GM18867 (cell line): ENCODE data around the gene NME1.
A peak's percentile ranks its signal among the peaks of the same experiment; 100 is the strongest.
"Not testable (repeated sequence)": the region's sequence is repeated elsewhere in the genome, so short reads cannot be mapped to it uniquely, and the experiment has no call there.

Experiments used
- ATAC-seq: cut with Tn5 transposase; IDR thresholded peaks from one replicate; pipeline ENCODE4 v1.9.1; 2021; ENCODE audit warnings: mild to moderate bottlenecking, moderate library complexity; ENCODE audit not compliant: unreplicated experiment

NME1 gene

DNA sequence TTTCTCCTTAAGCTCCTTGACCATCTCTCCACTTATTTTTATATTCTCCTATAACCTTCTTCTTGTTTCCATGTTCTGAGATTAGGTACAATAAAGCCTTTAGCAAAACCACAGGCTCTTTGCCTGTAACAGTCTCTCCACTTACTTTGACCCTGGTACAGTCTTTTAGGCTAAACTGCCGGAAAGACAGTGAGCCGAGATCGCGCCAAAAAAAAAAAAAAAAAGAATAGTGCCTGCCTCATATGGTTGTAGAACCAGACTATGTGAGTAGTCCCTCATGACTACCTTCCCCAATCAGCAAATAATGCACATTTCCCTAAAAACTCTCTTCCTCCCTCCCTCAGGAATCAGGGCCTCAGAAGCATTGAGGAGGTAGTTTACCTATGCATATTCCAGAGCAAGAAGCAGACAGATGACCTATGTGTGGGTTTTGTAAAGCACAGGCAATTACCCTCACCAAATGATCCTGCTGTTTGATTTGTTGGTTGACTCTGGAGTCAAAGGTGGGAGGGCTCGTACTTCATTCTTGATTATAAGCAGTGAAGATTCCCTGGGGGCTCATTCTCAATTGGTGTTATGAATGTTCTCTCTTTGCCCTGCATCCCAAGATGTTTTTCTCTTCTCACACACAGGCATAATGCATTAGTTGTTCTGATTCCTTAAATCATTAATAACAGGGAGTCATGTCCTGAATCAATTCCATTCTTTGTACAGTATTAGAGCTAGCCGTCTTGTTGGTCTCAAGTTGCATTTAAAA, 8.9 kb upstream of the NME1 start:
- ATAC-seq: no peak

DNA sequence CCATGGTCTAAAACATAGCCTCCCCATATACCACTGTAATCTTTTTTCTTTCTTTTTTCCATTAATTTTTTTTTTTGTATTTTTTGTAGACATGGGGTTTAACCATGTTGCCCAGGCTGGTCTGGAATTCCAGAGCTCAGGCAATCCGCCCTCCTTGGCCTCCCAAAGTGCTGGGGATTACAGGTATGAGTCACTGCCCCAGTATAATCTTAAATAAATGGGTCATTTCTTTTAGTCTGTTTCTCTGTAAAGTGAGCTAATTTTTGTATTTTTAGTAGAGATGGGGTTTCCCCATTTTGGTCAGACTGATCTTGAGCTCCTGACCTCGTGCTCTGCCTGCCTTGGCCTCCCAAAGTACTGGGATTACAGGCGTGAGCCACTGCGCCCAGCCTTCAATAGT, 5.7 kb upstream of the NME1 start:
- ATAC-seq: no peak

GRCh38 chr17:51149163-51149562, 4.2 kb upstream of the NME1 start:
- ATAC-seq: no peak

GRCh38 chr17:51150932-51151331, 2.4 kb upstream of the NME1 start:
- ATAC-seq: no peak

GRCh38 chr17:51152766-51153209, 571 bp upstream of the NME1 start:
- ATAC-seq: peak; percentile 2

- ATAC-seq: no peak
Measured at GRCh38 chr17:51154176-51154575, 817 bp downstream of the NME1 start.

DNA sequence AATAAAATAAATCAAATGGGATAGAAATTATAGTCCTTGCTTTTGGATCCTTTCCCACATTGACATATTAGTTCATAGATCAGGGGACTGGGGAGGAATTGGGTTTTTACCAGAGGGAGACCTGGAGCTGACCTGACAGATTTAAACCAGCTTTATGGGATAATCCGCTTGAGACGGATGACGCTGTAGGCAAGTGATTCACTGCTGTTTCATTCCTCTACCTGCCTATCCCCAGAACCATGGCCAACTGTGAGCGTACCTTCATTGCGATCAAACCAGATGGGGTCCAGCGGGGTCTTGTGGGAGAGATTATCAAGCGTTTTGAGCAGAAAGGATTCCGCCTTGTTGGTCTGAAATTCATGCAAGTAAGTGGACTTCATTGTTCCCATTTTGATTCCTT, 2.1 kb downstream of the NME1 start:
- ATAC-seq: no peak

- ATAC-seq: no peak
Measured at GRCh38 chr17:51159604-51160003, 6.2 kb downstream of the NME1 start.

- ATAC-seq: no peak
Measured at GRCh38 chr17:51161541-51161940, 8.2 kb downstream of the NME1 start.

DNA sequence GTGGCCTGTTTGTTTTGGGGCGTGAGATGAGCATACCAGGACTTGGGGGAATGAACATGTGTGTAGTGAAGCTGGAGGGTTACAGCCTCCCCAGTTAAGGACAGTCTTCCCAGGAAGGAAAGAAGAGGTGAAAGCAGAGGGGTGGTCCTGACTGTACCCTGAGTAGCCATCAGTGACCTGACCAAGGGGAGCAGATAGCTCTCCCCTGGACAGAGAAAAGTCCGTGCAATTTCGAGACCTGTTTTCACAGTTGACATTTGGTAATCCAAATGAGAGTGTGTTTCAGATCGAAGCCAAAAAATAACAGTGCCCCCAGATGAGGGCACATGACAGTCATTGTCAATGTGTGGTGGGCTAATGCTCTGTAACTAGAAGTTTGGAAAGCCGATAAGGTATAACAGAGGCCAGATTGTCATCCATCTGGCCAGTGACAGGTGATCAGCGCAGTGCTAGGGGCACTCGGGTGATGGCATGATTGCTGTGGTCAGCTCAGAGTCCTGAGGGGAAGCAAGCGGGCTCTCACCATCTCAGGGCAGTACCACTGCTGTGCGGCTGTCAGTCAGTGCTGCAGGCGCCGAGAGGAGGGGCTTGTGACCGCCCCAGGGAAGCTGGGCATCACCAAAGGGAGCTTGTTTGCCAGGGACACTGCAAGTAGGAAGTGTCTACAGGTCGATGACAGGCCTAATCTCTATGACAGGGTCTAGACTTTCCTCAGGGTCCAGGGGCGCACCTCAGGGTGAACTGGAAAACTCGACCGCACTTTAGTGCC, 11.7 kb downstream of the NME1 start:
- ATAC-seq: no peak

DNA sequence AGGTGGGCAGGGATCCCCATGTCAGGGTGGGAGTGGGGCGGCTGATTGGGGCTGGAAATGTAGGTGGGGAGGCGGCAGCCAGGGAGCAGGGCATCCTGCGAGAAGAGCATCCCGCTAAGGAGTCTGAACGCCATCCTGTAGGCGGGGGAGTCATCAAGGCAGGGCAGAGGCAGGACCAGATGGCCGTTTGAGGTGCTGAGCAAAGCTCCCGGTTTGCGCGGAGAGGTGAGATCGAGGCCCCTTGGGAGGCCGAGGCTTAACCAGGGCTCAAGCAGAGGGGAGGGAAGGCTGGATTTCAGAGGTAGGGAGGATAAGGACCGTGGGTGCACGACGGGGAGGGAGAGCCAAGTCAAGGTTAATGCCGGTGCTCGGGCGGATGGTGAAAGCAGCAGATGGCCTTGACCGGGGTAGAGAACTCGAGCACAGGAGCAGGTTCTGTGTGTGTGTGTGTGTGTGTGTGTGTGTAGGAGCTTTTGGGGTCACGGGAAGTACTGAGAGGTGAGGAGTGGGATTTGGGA, 12.4 kb downstream of the NME1 start:
- ATAC-seq: peak; percentile 24

- peak; percentile 87 for ATAC-seq
Measured at GRCh38 chr17:51166198-51166986, 13.0 kb downstream of the NME1 start, which contains the start of gene NME2. NME2 (plus strand) TSS chr17:51166411; CDS start chr17:51166831, 420 bp downstream.

- peak; percentile 45 for ATAC-seq
Measured at GRCh38 chr17:51166987-51167931, 13.9 kb downstream of the NME1 start.

DNA sequence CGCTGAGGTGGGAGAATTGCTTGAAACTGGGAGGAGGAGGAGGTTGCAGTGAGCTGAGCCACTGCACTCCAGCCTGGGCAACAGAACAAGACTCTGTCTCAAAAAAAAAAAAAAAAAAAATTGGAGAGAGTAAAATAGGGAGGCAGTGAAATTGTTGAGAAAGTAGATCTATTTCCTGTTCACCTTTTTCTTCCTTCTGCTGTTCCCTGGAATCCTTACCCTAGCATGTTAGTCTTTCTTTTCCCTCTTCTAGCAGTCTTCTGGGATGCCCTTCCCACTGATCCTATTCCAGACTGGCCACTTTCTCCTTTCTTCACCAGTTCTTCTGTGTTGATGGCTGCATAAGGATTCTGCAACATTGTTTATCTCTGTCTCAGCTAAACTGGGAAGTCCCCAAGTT, 16.0 kb downstream of the NME1 start:
- ATAC-seq: no peak

DNA sequence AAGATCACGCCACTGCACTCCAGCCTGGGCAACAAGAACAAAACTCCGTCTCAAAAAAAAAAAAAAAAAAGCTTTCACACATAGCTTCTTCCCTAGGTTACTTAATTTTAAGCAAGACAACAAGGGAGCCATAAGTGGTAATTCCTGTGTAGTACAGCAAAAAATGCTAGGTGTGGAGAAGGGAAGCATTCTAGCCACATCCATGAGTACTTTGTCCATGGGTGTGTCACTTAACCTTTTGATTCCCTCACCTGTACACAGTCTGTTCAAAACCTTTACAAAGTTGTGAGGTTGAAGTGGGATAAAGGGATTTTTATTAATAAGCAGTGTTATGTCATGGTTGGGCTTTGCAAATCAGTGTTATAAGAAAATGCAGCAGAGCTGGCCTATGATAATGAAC, 17.4 kb downstream of the NME1 start:
- no peak for ATAC-seq

DNA sequence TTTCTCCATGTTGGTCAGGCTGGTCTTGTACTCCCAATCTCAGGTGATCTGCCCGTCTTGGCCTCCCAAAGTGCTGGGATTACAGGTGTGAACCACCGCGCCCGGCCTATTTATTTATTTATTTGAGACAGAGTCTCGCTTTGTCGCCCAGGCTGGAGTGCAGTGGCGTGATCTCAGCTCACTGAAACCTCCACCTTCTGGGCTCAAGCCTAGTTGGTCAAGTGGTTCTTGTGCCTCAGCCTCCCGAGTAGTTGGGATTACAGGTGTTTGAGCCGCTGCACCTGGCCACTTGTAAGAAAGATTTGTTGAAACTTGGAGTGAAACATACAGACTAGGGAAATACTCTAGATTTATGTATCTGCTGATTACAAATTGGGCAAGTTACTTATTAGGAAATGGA, 18.7 kb downstream of the NME1 start:
- ATAC-seq: not testable (repeated sequence)

GRCh38 chr17:51180486-51180885, 27.1 kb downstream of the NME1 start:
- no peak for ATAC-seq

DNA sequence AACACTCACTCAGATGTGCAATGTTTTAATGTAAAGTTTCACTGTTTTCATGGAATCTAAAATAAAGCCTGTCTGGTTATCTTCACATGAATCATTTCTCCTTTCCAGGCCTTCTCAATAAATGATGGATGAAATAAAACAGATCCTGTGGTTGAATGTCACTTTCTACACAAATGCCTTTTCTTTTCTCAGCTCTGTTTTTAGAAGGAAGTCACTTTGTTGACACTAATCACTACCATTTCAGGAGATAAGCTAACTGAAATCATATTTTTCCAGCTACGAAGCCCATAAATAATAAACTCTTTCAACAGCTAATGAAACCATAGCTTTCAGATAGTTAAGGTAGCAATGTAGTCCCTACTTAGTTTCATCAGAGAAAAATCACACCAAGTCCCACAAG, 30.8 kb downstream of the NME1 start:
- no peak for ATAC-seq

DNA sequence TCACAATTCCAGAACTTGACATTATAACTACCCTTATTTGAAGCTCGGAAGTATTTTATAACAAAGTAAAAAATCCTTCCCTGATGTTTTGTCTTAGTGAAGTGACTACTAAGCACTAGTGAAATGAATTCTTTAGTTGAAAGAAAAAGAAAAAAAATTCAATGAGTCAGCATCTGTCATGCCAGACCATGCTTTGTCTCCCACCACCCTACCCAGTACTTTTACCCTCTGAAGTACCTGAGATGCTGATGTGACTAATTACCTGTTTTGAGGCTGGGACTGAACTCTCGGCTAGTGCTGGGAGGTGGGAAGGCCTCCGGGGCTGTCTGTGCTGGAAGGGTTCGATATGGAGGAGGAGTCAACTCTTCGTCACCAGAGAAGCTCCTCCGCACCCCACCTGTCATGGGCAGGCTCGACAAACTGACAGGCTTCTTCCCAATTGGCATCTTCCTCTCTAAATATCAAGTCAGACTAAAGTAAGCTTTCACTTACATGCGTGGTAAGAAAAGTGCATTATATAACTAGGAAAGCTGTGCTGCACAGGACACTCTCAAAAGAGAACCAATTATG, 32.5 kb downstream of the NME1 start:
- ATAC-seq: no peak
